K562 (cell line): ENCODE measurements around the gene CTDSP2. TPM values are rescaled to one million over a fixed set of nuclear protein-coding genes. Genes with fewer than 3 reads are reported as not detected.

Experiments used
- ATAC-seq: fragments of 200-7000 bp; cut with Tn5 transposase; 3 replicates; pipeline ENCODE4 v1.9.1; 2020; ENCODE audit warnings: moderate library complexity
- BruUV-seq: library from RNA; stranded (reverse); fragments of 400-500 nt; replicated peaks from 2 replicates; lab custom pipeline; 2021; lab: Mats Ljungman, UMichigan
- CTCF ChIA-PET: fragments of 300-600 bp; formaldehyde crosslinking; extraction: SDS; loops from one replicate; lab custom pipeline; 2021; ENCODE audit warnings: low intra/inter-chr PET ratio; lab: Yijun Ruan, JAX
- POLR2A ChIA-PET: fragments of 300-600, 350-650 bp; sonication (Branson Sonifier 250); formaldehyde crosslinking; extraction: SDS; loops from one replicate; lab custom pipeline; 2021; ENCODE audit warnings: antibody characterized with exemption, inconsistent platforms; lab: Yijun Ruan, JAX
- DNase-seq, 4 experiments: peaks; one replicate each; pipeline versions ENCODE4 v3.0.0 to v3.0.0-alpha.2; 2011 to 2018; ENCODE audit warnings: low spot score in 3 of 4, mixed read lengths in 3 of 4; ENCODE audit errors: extremely low read depth in 1 of 4
- FAIRE-seq: peaks from 2 replicates; lab custom pipeline; 2011; peaks lifted over from hg19 to GRCh38; lab: Jason Lieb, UNC
- H2AFZ ChIP-seq: 2 replicates; pipeline ENCODE4 v1.6.0; 2011; ENCODE audit warnings: low read depth, low read length, control low read depth, inconsistent platforms
- H3K27ac ChIP-seq: fragments of 200-600 bp; 3 replicates; pipeline ENCODE4 v1.8.0; 2011; ENCODE audit warnings: low read depth, mild to moderate bottlenecking, control low read depth, inconsistent platforms, low read length, moderate library complexity, mixed read lengths; ENCODE audit errors: extremely low read depth
- H3K27me3 ChIP-seq, 2 experiments: fragments of 300-600 bp in 1 of 2; 2 replicates in 1 of 2; 3 replicates in 1 of 2; pipeline versions ENCODE4 v1.6.0 to v1.8.0; 2011; ENCODE audit warnings: inconsistent platforms in 2 of 2, low read length in 2 of 2, mild to moderate bottlenecking in 1 of 2, mixed read lengths in 1 of 2, moderate library complexity in 1 of 2; ENCODE audit not compliant: control insufficient read depth in 2 of 2, insufficient read depth in 2 of 2
- H3K36me3 ChIP-seq: fragments of 300-600 bp; 3 replicates; pipeline ENCODE4 v1.8.0; 2011; ENCODE audit warnings: mild to moderate bottlenecking, low read length, inconsistent platforms; ENCODE audit not compliant: control insufficient read depth, insufficient read depth
- H3K4me1 ChIP-seq, 2 experiments: fragments of 200-600 bp in 1 of 2; replicated peaks in 1 of 2; 2 replicates in 1 of 2; 3 replicates in 1 of 2; pipeline versions ENCODE4 v1.5.1 to v1.8.0; 2011; ENCODE audit warnings: inconsistent platforms in 2 of 2, low read length in 2 of 2, mild to moderate bottlenecking in 1 of 2, mixed read lengths in 1 of 2, moderate library complexity in 1 of 2; ENCODE audit not compliant: control insufficient read depth in 2 of 2, insufficient read depth in 2 of 2
- H3K4me2 ChIP-seq: 2 replicates; pipeline ENCODE4 v1.6.1; 2011; ENCODE audit warnings: low read length, control low read depth, inconsistent platforms, mixed read lengths; ENCODE audit not compliant: insufficient read depth
- H3K4me3 ChIP-seq: fragments of 200-600 bp; sonication (generic), shearing (Covaris generic); 2 replicates; pipeline ENCODE4 v1.5.1; 2016; ENCODE audit warnings: control low read depth, inconsistent platforms
- H3K79me2 ChIP-seq: fragments of 200-600 bp; 3 replicates; pipeline ENCODE4 v1.8.0; 2011; ENCODE audit warnings: low read length, inconsistent platforms; ENCODE audit not compliant: control insufficient read depth, insufficient read depth
- H3K9ac ChIP-seq, 2 experiments: 2 replicates each; pipeline versions ENCODE4 v1.6.0 to v1.6.1; 2011; ENCODE audit warnings: low read depth in 2 of 2, low read length in 2 of 2, control low read depth in 1 of 2, inconsistent platforms in 1 of 2, mild to moderate bottlenecking in 1 of 2, mixed read lengths in 1 of 2; ENCODE audit not compliant: insufficient read depth in 1 of 2
- H3K9me1 ChIP-seq: one replicate; pipeline ENCODE4 v1.6.0; 2011; ENCODE audit warnings: inconsistent platforms, mild to moderate bottlenecking, low read length, moderate library complexity; ENCODE audit not compliant: control insufficient read depth, insufficient read depth
- H3K9me3 ChIP-seq: replicated peaks from 2 replicates; pipeline ENCODE4 v1.5.1; 2011; ENCODE audit warnings: low read depth, low read length, inconsistent platforms; ENCODE audit not compliant: control insufficient read depth, insufficient read depth
- H4K20me1 ChIP-seq: replicated peaks from 2 replicates; pipeline ENCODE4 v1.6.1; 2011; ENCODE audit warnings: low read length, inconsistent platforms, mixed read lengths; ENCODE audit not compliant: control insufficient read depth, insufficient read depth
- BRD9 ChIP-seq: fragments of 450-650 bp; IDR thresholded peaks from 2 replicates; pipeline ENCODE4 v1.6.1; 2018; ENCODE audit warnings: low read depth; ENCODE audit not compliant: partially characterized antibody
- C11orf30 ChIP-seq: fragments of 450-650 bp; IDR thresholded peaks from 2 replicates; pipeline ENCODE4 v1.6.1; 2016; ENCODE audit warnings: low read depth, mild to moderate bottlenecking
- DPF2 ChIP-seq: fragments of 450-650 bp; IDR thresholded peaks from 2 replicates; pipeline ENCODE4 v1.6.1; 2016
- HNRNPH1 ChIP-seq: fragments of 200-400 bp; formaldehyde crosslinking; optimal IDR thresholded peaks from 2 replicates; pipeline ENCODE3; 2017; ENCODE audit warnings: low read depth, mild to moderate bottlenecking, low read length, moderate library complexity
- MAFF ChIP-seq: IDR thresholded peaks from 2 replicates; pipeline ENCODE4 v1.6.1; 2012; ENCODE audit warnings: low read length, improper control_type of control experiment
- MAFG ChIP-seq: fragments of 450-650 bp; conservative IDR thresholded peaks from 2 replicates; pipeline ENCODE4 v1.6.1; 2016; ENCODE audit warnings: missing genetic modification characterization, missing compliant biosample characterization
- MAFK ChIP-seq: IDR thresholded peaks from 2 replicates; pipeline ENCODE4 v1.6.1; 2011; ENCODE audit warnings: low read length, improper control_type of control experiment
- MEF2D ChIP-seq: conservative IDR thresholded peaks from 2 replicates; pipeline ENCODE4 v1.6.1; 2016; ENCODE audit warnings: low read depth, missing genetic modification characterization, missing compliant biosample characterization
- OTX1 ChIP-seq: fragments of 450-650 bp; formaldehyde crosslinking; IDR thresholded peaks from 2 replicates; pipeline ENCODE4 v1.4.0; 2022; ENCODE audit warnings: mild to moderate bottlenecking
- POLR3G ChIP-seq: IDR thresholded peaks from 2 replicates; pipeline ENCODE4 v1.6.1; 2011; ENCODE audit not compliant: insufficient read length, insufficient replicate concordance; ENCODE audit errors: extremely low read depth
- STAT5B ChIP-seq: fragments of 250-450 bp; sonication (Bioruptor Pico); IDR thresholded peaks from 2 replicates; pipeline ENCODE4 v1.8.0; 2021; ENCODE audit warnings: mild to moderate bottlenecking, inconsistent platforms
- TAF7 ChIP-seq: fragments of 450-650 bp; IDR thresholded peaks from 2 replicates; pipeline ENCODE4 v1.6.1; 2016; ENCODE audit warnings: missing genetic modification characterization, missing compliant biosample characterization
- TFE3 ChIP-seq: fragments of 450-650 bp; formaldehyde crosslinking; IDR thresholded peaks from 2 replicates; pipeline ENCODE4 v1.4.0; 2020; ENCODE audit warnings: mild to moderate bottlenecking, mixed read lengths
- ZNF140 ChIP-seq: fragments of 250-450 bp; sonication (Bioruptor Pico); IDR thresholded peaks from 2 replicates; pipeline ENCODE4 v1.8.0; 2021; ENCODE audit warnings: moderate library complexity, mild to moderate bottlenecking, inconsistent platforms
- ZNF316 ChIP-seq: fragments of 450-650 bp; IDR thresholded peaks from 2 replicates; pipeline ENCODE4 v1.6.1; 2016
- WGBS: fragments of 100-300 bp; shearing (Covaris generic); methylation state at CpG from one replicate; pipeline ENCODE4 v1.1.6; 2016; ENCODE audit warnings: low coverage, mixed read lengths; ENCODE audit not compliant: insufficient coverage; ENCODE audit errors: missing lambda C conversion rate; 5-methylcytosine and 5-hydroxymethylcytosine counted together
- in situ Hi-C: fragments of 300-500 bp; cut with MboI; formaldehyde crosslinking; loops from 4 replicates; pipeline ENCODE4 v1.15.0; 2018; ENCODE audit warnings: inconsistent platforms, mixed read lengths
- intact Hi-C: fragments of 100-400 bp; cut with micrococcal nuclease; formaldehyde crosslinking; loops from 2 replicates; pipeline ENCODE4 v1.14.2; 2022
- polyA plus RNA-seq, 8 experiments: library from polyadenylated mRNA; depleted of rRNA in 4 of 8; stranded (reverse) in 5 of 8; unstranded in 3 of 8; fragments of >200 nt; fragmentation: Nextera tagmentation in 2 of 8; fragmentation: Illumina TruSeq in 1 of 8; extraction: Ambion mirVana in 2 of 8; extraction: Trizol in 1 of 8; gene quantifications; 2 replicates each; pipeline versions ENCODE4 v1.2.1 to v1.2.3, GENCODE V29; 2011 to 2014; ENCODE audit warnings: inconsistent platforms in 1 of 8, missing spikeins in 1 of 8
- total RNA-seq, 7 experiments: library from RNA; depleted of rRNA in 6 of 7; stranded (reverse); fragments of >200 nt in 6 of 7; fragmentation: Illumina TruSeq in 2 of 7; extraction: Trizol in 2 of 7; gene quantifications; 2 replicates each; pipeline versions ENCODE4 v1.2.1 to v1.2.3, GENCODE V29; 2011 to 2021; ENCODE audit warnings: low replicate concordance in 1 of 7

The CTDSP2 gene
- total and polyA plus RNA-seq, 9 of the 15 experiments (the other 6 are each of a cell fraction or from before 2014, with no cell fraction given): 20.4 to 108 (median 47.7) TPM

GRCh38 chr12:57839996-57840395, 6.5 kb downstream of the CTDSP2 start:
- FAIRE-seq (no peak), ATAC-seq (no peak), DNase-seq (no peak)
- POLR2A ChIA-PET: no interaction called here
- Histone ChIP-seq H2AFZ (no peak overlapping the region), H3K4me2 (no peak overlapping the region; the same call in 1 of the 2 replicates), H3K36me3 (peaks cover 18% of the 10 kb centered on the region; the same call in 2 of the 3 replicates), H3K9me1 (peaks cover 17% of the 10 kb centered on the region), H3K79me2 (peaks cover 97% of the 10 kb centered on the region), H3K9me3 (no peaks in the 10 kb centered on the region), H3K4me1 (peaks cover 64 to 78% of the 10 kb centered on the region in 2 experiments), H3K27me3 (no peaks in the 10 kb centered on the region), H4K20me1 (peaks cover 92% of the 10 kb centered on the region), H3K9ac (no peak overlapping the region), H3K27ac (no peak overlapping the region), H3K4me3 (no peak overlapping the region)
- TF ChIP-seq MEF2D (tag): no peak
- no peak for TF ChIP-seq OTX1 (CRISPR knock-in tag)
- no peak for TF ChIP-seq TAF7 (tag)
- TF ChIP-seq ZNF316: peak; percentile 71
- no peak for TF ChIP-seq POLR3G
- peak; percentile 52; the same call in 1 of the 2 replicates for TF ChIP-seq MAFG (tag)
- TF ChIP-seq MAFK: peak; percentile 55
- no peak for TF ChIP-seq DPF2
- no peak for TF ChIP-seq BRD9
- peak; percentile 47; the same call in 1 of the 2 replicates for TF ChIP-seq MAFF
- TF ChIP-seq STAT5B (CRISPR knock-in tag): no peak
- TF ChIP-seq TFE3 (CRISPR knock-in tag): no peak
- TF ChIP-seq C11orf30: peak; percentile 76
- TF ChIP-seq HNRNPH1: no peak
- TF ChIP-seq ZNF140: no peak
- CTCF ChIA-PET: no interaction called here
- WGBS: 67% methylated on average over 5 of the region's 5 CpGs
- intact Hi-C loops (no loop called here), in situ Hi-C loops (no loop called here)
- no TSS peak for BruUV-seq
